Glomerular visceral epithelial cell (primary cell): ENCODE data around the gene SLC12A8.

Source experiments
- DNase-seq: peaks from one replicate; pipeline ENCODE4 v3.0.0-alpha.2; 2016; ENCODE audit errors: extremely low spot score

Gene SLC12A8

GRCh38 chr3:125154110-125154509, 58.4 kb downstream of the SLC12A8 start:
- no peak for DNase-seq

DNA sequence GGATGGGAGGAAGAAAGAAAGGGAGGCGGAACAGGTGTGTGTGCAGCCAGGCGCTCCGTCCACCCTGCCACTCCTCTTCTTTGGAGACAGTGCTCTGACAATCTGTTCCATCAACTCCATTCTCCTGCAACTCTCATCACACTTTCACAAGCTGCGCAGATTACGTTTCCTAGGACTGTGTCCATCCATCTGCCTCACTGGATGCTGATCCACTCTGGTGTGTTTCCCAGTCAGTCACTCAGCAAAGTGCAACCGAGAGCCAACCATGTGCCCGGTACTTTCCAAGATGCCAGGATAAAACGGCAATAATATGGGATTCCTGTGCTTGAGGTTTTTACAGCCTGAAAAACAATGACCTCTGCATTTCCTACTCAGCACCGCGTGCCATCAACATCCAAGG, 59.6 kb downstream of the SLC12A8 start:
- DNase-seq, result no peak

GRCh38 chr3:125151916-125152315, 60.6 kb downstream of the SLC12A8 start:
- no peak for DNase-seq

- DNase-seq, result no peak
These were observed 61.1 kb downstream of the SLC12A8 start for GRCh38 chr3:125151442-125151817.

GRCh38 chr3:125150525-125151441, 61.8 kb downstream of the SLC12A8 start:
- DNase-seq, result peak; percentile 50

DNA sequence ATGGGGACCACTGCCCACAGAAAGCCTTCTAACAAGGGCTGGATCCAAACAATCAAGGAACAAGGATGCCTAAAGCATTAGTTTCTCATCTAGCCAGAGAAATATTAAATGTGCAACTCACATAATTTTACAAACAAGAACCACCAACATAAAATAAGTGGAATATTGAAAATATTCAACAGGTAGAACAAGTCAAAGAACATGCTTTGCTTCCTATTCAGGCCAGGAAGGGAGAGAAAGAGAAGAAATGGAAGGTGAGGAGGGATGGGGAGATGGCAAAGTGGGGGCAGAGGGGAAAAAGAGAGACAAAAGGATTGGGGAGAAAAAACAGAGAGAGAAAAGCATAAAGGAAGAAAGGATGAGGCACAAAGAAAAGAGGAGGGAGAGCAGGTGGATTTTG, 63.1 kb downstream of the SLC12A8 start:
- DNase-seq, result no peak

DNA sequence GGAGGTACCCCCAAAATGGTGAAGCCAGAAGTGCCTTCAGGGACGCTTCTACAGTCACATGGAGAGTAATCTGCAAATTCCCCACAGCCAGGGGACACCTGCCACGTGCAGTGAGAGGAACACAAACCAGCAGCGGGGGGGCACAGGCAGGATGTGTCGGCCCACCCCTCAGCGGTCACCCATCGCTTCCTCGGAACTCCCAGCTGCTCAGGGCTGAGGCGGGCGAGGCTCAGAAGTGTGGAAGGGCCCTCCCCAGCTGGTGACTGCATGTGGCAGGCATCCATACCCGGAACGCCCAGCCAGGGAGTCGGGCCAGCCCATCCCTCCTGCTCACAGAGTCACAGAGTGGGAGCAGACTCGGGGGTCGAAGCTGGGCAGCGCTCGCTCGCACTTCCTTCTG, 63.7 kb downstream of the SLC12A8 start:
- DNase-seq, result no peak

GRCh38 chr3:125148016-125148812, 64.3 kb downstream of the SLC12A8 start:
- DNase-seq, result no peak

DNA sequence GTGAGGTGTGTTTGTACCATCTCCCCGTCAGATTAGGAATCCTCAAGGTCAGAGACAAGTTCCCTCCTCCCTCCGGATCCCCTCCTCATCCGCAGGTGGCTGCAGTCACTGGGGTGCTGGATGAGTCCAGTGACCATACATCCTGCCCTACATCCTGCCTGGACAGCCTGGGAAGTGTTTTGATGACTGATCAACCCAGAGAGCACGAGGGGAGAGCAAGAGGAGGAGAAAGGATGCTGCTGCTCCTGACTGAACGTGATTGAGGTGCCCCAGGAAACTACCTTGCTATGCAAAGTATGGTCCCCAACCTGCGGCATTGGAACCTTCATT, 65.1 kb downstream of the SLC12A8 start:
- no peak for DNase-seq

GRCh38 chr3:125146626-125147490, 65.7 kb downstream of the SLC12A8 start:
- DNase-seq, result no peak

- DNase-seq, result no peak
These were observed 66.6 kb downstream of the SLC12A8 start for GRCh38 chr3:125145751-125146475.

GRCh38 chr3:125144653-125145314, 67.8 kb downstream of the SLC12A8 start:
- DNase-seq, result no peak

- DNase-seq, result no peak
These were observed 68.4 kb downstream of the SLC12A8 start for GRCh38 chr3:125143982-125144652.

DNA sequence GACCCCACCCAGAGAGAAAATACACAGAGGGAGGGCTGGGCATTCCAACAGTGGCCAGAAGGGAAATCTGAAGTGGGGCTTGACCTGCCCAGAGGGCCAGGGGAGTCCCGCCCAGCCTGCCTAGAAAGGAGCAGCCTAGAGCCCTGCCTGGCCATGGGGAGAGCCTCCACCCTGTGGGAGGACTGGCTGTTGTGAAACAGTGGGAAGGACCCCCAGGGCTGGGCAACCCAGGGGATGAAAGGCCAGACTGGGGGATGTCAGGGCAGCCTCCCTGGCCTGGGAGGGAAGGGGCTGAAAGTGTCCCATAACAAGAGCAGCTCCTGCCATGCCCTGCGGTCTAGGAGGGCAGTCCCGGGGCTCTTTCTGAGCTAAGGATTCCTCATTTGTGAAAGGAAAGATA, 69.0 kb downstream of the SLC12A8 start:
- no peak for DNase-seq

DNA sequence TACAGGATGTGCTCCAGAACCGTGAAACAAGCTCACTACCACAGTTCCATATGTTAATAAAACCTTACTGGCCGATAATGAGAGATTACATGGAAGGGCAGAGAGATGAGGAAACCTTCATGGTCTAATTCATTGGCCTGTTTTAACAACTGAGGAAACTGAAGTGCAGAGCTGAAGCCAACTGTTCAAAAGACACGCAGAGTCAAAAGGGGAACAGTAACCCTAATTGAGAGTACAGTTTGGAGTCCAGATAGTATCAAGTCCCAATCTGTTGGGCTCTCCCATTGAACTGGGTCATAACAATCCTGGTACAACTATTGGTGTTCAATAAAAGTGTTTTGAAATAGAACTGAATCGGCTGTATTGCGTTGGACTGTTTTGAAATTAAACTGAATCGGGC, 69.6 kb downstream of the SLC12A8 start:
- no peak for DNase-seq

DNA sequence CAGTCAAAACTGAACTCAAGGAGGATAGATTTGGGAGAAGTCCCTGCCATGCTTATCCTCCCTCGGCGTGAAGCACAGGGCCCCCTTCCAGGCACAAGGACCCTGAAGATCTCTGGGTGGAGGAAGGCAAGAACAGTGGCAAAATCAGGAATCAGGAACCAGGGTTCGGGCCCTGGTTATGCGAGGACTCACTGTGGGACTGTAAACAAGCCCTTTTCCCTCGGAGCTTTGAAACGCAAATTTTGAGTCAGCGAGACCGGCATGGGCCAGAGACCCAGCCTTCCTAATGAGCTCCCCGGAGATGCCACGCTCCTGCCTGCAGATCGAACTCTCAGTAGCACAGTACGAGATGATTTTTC, 70.1 kb downstream of the SLC12A8 start:
- DNase-seq, result no peak

- DNase-seq, result no peak
These were observed 70.7 kb downstream of the SLC12A8 start for GRCh38 chr3:125141596-125142419.

DNA sequence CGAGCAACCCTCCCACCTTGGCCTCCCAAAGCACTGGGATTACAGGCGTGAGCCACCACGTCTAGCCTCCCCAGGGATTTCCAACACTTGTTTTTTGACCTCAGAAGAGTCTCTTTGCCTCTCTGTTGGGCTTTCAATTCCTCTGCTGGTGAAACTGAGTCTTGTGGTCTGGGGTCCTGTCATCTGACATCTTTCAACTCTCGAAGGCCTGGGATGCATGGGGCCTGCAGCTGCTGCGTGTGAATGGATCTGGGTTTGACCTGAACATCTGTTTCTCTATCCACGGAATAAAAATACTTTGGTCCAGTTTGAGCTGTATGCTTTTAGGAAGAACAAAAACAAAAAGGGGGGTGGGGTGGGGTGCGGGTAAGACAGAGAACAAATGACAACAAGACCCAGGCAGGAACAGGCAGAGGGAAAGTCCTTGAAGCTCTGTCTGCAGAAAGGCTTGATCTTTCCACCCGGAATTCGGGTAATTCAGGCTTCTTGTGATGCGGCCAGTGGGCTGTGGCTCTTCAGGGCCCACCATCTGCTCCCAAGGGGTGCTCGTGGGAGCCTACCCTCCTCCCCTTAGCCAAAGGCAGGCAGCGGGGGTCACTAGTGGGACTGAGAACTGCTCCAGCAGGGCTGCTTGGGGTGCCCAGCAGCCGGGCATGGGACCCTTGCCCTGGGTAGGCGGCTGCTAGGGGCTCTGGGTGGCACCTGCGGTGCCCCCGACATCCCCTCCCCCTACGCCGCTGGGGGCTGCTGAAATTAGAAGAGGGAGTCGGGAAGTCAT, 71.5 kb downstream of the SLC12A8 start:
- DNase-seq, result no peak
